ENCODE results near the gene ADGRB3.

ADGRB3 gene

DNA sequence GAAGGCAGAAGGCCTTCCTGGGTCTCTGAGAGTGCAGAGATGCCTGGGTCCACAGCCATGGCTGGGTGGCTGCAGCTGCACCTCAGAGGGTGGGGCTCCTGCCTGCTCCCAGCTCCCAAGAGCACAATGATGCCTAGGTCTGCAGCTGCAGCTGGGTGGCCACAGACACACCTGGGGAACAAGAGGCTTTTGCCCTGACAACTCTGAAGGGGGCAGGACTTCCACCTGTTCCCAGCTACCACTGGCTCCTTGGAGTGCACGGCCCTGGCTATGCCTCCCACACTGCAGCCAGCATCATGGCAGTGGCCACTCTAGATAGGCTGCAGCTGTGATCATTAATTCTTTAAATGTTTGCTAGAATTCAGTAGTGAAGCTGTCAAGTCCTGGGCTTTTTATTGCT, 511.3 kb downstream of the ADGRB3 start:
- no peak for DNase-seq

- DNase-seq: no peak
These were observed 520.4 kb downstream of the ADGRB3 start for GRCh38 chr6:69155467-69155866.

DNA sequence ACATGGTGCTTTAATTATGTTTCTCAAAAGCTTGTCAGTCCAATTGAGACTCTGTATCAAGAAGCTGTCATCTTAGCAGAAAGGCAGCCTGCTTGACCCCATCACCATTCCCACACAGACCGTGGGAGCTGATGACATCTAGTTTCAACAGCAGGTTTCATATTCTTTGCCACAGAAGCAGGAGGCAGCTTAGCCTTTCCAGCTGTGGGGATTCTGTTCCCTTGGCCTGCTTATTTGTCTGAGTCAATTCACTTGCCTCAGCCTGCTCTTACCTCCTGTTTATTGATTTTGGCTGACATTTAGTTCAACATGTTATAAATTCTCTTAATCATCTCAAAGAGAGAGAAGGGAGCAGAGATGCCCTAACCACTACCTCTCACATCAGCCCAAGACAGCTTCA, 527.7 kb downstream of the ADGRB3 start:
- no peak for DNase-seq

DNA sequence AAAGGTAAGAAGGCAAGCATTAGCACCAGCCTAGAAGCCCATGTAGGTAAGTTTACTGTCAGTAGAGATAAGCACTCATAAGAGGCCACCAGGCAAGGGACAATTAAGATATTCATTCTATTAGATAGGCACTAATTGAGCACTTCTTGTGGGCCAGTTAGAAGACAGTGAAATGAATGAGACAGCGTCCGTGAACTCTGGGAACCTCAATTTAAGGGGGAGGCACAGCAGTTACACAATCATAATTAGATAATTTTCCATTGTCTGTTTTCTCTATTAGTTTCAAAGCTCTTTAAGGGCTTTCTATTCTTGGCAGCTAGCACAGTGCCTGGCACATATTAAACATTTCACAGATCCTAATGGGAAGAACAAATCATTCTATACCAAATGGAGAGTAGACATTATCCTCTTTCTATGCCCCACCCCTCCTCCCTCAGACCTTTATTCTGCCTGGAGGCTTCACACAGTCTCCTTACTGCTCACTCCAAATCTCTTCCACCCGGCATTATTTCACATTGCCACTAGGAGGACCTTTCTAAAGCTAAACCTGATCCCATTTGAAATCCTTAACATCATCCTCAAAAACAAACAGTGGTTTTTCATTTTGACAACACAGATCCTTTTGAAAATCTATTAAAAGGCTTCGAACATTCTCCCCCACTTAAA, 529.6 kb downstream of the ADGRB3 start:
- no peak for DNase-seq

DNA sequence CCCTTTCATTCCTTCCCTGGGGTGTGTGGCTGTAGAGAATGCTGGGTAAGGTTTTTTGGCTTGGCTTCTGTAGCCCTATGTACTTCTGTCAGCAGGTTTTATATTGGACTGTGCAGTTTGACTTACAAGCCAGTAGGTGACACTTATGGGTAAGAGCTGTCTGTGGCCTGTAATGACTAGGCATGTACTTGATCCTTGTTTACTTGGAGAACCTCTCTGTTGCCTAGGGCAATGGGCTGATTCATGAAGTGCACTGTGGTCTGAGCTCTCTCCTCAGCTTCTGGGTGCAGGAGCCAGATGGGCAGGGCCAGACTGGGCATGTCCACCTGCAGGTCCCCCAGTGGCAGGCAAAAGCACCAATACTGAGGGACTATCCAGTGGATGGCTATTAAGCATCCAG, 544.6 kb downstream of the ADGRB3 start:
- no peak for DNase-seq

DNA sequence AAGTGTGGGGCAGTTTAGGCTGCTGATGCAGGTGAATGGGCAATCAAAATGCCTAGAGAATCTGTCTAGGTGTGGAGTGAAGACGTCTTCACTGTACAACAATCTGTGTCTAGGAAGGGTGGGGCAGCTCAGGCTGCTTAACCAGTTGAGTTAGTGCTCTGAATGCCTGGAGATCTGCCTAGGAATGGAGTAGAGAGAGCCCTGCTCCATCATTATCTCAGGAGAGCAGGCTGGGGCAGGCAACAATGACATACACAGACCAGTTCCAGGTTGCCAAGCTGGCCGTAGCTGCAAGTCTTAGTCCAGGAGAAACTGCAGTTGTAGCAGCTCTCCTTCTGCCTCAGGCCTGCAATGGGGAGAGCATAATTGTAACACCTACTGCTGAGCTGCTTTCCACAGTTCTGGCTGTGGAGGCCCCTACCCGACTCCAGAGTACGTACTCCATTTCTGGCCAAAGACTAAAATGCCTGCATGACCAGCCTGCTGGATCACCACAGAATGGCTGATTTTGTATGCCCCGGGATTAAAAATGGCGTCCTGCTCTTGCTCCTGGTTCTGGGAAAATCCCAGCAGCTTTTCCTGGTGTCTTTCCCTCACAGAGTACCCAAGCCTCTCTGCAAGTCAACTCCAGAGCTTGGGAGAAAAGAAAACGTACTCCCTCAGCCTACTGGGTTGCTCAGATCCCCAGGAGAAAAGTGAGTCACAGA, 545.4 kb downstream of the ADGRB3 start:
- DNase-seq: no peak

- no peak for DNase-seq
These were observed 546.9 kb downstream of the ADGRB3 start for GRCh38 chr6:69181964-69182363.

DNA sequence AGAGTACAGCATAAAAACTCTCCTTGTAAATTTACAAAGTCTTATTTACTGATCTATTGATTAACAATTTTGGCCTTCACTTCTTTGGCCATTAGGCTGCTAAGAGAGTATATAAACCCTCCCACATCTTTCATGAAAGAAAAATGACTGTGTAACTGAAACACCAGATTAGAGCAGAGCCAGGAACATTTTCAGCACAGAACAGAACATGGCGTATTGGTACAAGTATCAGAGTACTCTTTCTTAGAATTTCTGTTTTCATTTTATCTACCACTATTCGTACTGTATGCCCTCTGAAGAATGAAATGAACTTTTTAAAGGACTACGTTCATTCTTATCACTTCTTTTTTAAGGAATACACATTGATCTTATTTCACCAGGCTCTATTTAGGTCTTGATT, 550.2 kb downstream of the ADGRB3 start:
- DNase-seq: no peak

- no peak for DNase-seq
These were observed 567.7 kb downstream of the ADGRB3 start for GRCh38 chr6:69202768-69203167.

- DNase-seq: no peak
These were observed 581.0 kb downstream of the ADGRB3 start for GRCh38 chr6:69216127-69216526.

DNA sequence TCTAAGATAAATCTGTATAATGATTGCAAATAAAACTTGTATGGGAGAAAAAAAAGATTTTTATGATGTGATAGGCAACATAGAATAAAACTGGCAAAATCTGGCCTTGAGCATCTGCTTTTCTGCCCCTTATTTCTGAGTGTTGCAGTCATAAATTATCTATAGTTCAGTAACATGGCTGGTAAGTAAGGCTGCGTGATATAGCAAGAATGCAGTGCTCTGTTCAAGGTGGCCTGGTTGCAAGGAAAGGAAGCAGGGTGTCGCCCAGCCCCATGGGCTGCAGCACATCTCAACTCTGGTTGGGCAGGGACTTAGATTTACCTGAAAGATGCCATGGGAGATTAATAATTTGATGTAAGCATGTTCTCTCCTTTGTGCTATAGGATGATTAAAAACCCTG, 582.3 kb downstream of the ADGRB3 start:
- DNase-seq: no peak

DNA sequence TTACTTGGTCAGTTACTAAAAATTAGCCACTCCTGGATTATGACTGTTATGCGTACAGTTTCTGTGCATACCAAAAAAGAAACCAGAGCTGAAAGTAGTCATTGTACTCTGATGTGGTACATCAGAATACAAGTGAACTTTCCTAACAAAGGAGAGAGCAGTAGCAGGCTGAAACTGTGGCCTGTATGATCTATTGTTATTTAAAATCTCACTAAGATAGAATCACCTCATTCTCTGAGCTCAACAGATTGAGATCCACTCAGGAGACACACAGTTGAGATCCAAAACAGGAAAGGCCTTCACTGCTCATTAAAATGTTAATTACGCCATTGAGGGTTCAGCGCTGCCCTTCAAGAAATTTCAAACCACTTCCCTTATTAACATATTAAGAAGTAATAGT, 585.3 kb downstream of the ADGRB3 start:
- no peak for DNase-seq

- DNase-seq: no peak
These were observed 596.9 kb downstream of the ADGRB3 start for GRCh38 chr6:69232008-69232407.

DNA sequence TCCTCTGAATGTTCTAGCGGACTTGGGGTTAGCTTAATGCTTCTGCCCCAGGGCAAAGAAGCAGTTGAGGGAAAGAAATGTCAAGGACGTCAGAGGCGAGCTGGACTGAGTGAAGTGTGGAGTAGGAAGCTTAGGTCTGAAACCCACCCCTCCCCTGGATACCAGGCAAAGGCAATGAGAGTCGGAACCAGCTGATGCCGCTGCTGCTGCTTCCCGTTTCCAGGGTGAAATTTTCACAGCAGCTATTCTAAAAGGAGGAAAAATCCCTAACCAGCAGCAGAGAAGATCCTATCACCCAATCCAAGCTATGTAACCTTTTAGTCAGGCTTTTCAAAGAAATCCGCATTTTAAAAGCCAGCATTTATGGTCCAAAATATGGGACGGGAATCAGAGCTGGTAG, 597.4 kb downstream of the ADGRB3 start:
- no peak for DNase-seq

DNA sequence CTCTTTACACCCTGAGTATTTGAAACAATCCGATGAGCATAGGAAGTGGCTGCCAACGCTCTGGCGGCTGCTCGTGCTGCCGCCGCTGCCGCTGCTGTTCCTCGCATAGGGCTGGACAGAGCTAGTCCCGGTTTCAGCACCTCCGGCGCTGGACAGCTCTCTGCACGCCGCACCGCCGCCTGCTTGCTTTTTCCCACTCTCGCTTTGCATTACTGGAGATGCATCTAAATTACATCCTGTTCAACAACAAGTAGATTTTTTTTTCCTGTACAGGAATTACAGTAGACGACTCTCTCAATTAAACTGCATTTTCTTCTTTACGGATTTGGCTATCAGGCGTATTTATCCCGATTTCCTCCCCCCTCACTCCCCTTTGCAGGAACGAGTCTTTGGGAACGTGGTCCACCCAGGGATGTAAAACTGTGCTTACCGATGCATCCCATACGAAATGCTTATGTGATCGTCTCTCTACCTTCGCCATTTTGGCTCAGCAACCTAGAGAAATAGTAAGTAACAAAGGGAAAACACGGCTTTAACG, 597.9 kb downstream of the ADGRB3 start:
- DNase-seq: peak; percentile 58

GRCh38 chr6:69238067-69238466, 603.0 kb downstream of the ADGRB3 start:
- no peak for DNase-seq

DNA sequence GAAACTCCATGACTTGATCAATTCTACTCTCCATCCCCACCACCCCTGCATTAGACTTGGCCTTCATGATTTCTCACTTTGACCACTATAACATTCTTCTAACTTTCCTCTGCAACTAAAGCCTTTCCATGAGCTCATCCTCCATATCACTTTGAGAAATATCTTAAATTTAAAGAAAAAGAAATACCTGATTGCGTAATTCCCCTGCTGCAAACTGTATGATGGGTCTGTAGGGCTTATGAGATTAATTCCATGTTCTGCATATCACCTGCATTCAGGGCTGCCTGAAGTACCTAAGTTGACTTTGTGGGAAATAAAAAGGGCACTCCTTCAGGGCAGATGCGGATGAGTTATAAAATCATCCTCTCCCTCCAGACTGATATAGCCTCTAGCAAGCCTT, 611.9 kb downstream of the ADGRB3 start:
- DNase-seq: no peak

- DNase-seq: no peak
These were observed 625.9 kb downstream of the ADGRB3 start for GRCh38 chr6:69261010-69261409.

DNA sequence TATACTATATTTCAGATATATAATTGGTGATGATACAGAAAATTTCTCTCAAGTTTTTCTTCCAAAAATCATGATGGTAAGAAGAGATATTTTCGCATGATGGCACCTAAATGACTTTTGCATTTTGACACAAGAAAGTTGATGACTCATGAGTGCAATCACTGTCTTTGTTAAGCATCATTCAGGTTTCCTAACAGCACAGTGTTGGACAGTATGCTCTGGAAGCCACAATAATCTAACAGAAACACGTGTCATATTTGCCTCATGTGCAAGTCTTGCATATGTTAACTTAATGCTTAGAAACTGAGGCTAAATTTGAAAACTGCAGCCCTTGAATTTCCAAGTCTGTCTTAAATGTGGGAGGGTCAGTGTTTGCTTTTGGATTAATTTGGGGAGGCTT, 628.2 kb downstream of the ADGRB3 start:
- DNase-seq: no peak

GRCh38 chr6:69265090-69265489, 630.0 kb downstream of the ADGRB3 start:
- DNase-seq: no peak

DNA sequence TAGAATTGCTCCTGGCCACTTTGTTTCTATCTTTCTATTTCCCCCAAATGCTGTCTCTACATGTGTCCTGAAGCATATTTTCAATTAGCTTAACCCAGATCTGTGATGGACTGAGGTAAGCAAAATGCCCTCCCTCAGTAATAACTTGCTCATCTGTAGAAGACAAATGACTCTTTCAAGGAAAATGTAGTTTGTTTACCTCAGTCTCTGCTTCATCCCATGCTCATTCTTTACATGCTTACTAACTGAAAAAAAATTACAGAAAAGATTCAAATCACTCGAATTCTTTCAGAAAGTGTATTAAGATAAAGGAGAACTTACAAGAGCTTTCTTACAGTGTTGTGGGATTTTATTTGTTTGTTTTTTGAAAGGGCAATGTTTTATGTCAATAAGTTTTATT, 630.6 kb downstream of the ADGRB3 start:
- DNase-seq: no peak

GRCh38 chr6:69276204-69276603, 641.1 kb downstream of the ADGRB3 start:
- no peak for DNase-seq

GRCh38 chr6:69279805-69280204, 644.7 kb downstream of the ADGRB3 start:
- DNase-seq: no peak

GRCh38 chr6:69280858-69281257, 645.8 kb downstream of the ADGRB3 start:
- DNase-seq: no peak
